ENCODE results near the gene RHOD. TPM values are rescaled to one million over a fixed set of nuclear protein-coding genes. Genes with fewer than 3 reads are reported as not detected.

The RHOD gene
- total RNA-seq, 1 donor from 2014 or later, result 19.5 TPM

- no peaks in the 10 kb centered on the region for H3K4me1 Mint-ChIP-seq
- no peaks in the 10 kb centered on the region for H3K36me3 Mint-ChIP-seq
Observed at GRCh38 chr11:67062526-67063373, 6.1 kb downstream of the RHOD start.

GRCh38 chr11:67066333-67066709 is 9.7 kb downstream of the RHOD start:
- peaks cover 2% of the 10 kb centered on the region for H3K36me3 Mint-ChIP-seq
- H3K4me1 Mint-ChIP-seq, result no peaks in the 10 kb centered on the region
- no peak overlapping the region for H3K4me3 Mint-ChIP-seq
- DNase-seq (ENCODE audit: low spot score in 2 of 2, unreplicated experiment in 2 of 2), result no peak
- no peaks in the 10 kb centered on the region for H3K27me3 Mint-ChIP-seq (ENCODE audit: low read depth)
- no peak for TF ChIP-seq CTCF (IDR thresholded peaks at IDR 0.05; ENCODE audit: unreplicated experiment)
- H3K9me3 Mint-ChIP-seq, result no peaks in the 10 kb centered on the region
- H3K27ac Mint-ChIP-seq, result no peak overlapping the region

More at GRCh38 chr11:67062526-67063373, 6.1 kb downstream of the RHOD start:
- Mint-ChIP-seq H3K4me3 (no peak overlapping the region), H3K27ac (no peak overlapping the region), H3K27me3 (ENCODE audit: low read depth) (no peaks in the 10 kb centered on the region), H3K9me3 (no peaks in the 10 kb centered on the region)
- DNase-seq (ENCODE audit: low spot score in 2 of 2, unreplicated experiment in 2 of 2), result no peak
- TF ChIP-seq CTCF (IDR thresholded peaks at IDR 0.05; ENCODE audit: unreplicated experiment), result no peak

GRCh38 chr11:67071420-67072284 is 15.0 kb downstream of the RHOD start:
- peaks cover 5% of the 10 kb centered on the region for H3K36me3 Mint-ChIP-seq
- H3K9me3 Mint-ChIP-seq, result no peaks in the 10 kb centered on the region
- peak; percentile 75 for TF ChIP-seq CTCF (IDR thresholded peaks at IDR 0.05; ENCODE audit: unreplicated experiment)
- H3K4me1 Mint-ChIP-seq, result no peaks in the 10 kb centered on the region
- no peaks in the 10 kb centered on the region for H3K27me3 Mint-ChIP-seq (ENCODE audit: low read depth)
- no peak overlapping the region for H3K27ac Mint-ChIP-seq
- DNase-seq (ENCODE audit: low spot score in 2 of 2, unreplicated experiment in 2 of 2), result peak in 1 of 2 experiments; percentile 66
- H3K4me3 Mint-ChIP-seq, result no peak overlapping the region

GRCh38 chr11:67072295-67072694 is 15.6 kb downstream of the RHOD start:
- H3K36me3 Mint-ChIP-seq, result peaks cover 5% of the 10 kb centered on the region
- no peaks in the 10 kb centered on the region for H3K27me3 Mint-ChIP-seq (ENCODE audit: low read depth)
- H3K9me3 Mint-ChIP-seq, result no peaks in the 10 kb centered on the region
- H3K4me1 Mint-ChIP-seq, result peaks cover under 1% of the 10 kb centered on the region
- DNase-seq (ENCODE audit: low spot score in 2 of 2, unreplicated experiment in 2 of 2), result no peak
- H3K27ac Mint-ChIP-seq, result no peak overlapping the region
- TF ChIP-seq CTCF (IDR thresholded peaks at IDR 0.05; ENCODE audit: unreplicated experiment), result no peak
- no peak overlapping the region for H3K4me3 Mint-ChIP-seq

- TF ChIP-seq CTCF (IDR thresholded peaks at IDR 0.05; ENCODE audit: unreplicated experiment), result no peak
- H3K4me3 Mint-ChIP-seq, result no peak overlapping the region
- peaks cover 4% of the 10 kb centered on the region for H3K4me1 Mint-ChIP-seq
- DNase-seq (ENCODE audit: low spot score in 2 of 2, unreplicated experiment in 2 of 2), result no peak
- H3K27me3 Mint-ChIP-seq (ENCODE audit: low read depth), result no peaks in the 10 kb centered on the region
- no peak overlapping the region for H3K27ac Mint-ChIP-seq
- no peaks in the 10 kb centered on the region for H3K9me3 Mint-ChIP-seq
- H3K36me3 Mint-ChIP-seq, result peaks cover 5% of the 10 kb centered on the region
Observed at GRCh38 chr11:67073908-67074307, 17.3 kb downstream of the RHOD start.

Measured in mesothelial cell of epicardium (in vitro differentiated cells).